ENCODE data around the gene PTCRA.

Gene PTCRA

DNA sequence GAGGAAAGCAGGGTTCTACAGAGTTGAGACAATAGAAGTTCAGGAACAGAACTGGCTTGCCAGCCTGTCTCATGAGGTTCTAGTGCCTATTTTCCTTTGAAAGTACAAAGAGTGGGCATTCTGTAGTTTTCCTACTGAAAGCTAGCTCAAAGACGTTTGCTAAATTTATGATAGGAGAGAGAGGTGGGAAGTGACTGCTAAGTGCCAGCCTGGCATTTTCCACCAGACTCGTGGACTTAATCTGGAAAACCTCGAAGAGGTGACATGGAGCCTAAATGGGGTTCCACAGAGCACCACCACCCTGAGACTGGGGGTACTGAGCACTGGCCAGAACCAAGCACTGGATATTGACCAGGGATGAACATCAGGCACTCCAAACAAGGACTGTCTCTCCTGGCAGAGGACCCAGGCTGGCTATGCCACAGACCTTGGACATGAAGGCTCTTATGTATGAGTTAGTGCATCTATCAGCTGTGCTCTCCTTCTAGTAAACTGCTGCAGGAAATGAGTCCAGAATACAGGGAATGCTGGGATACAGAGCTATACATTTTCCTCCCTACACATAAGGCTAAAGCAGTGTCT, 56.0 kb downstream of the PTCRA start:
- Histone ChIP-seq H3K36me3 (ENCODE audit: control insufficient read depth, insufficient read depth, low read length) (peaks cover 8% of the 10 kb centered on the region), H3K27me3 (replicated peaks; ENCODE audit: control insufficient read depth, insufficient read depth, low read length) (no peaks in the 10 kb centered on the region), H3K4me3 (replicated peaks; ENCODE audit: low read depth, low read length) (no peak overlapping the region)
- TF ChIP-seq, protein P1, sequence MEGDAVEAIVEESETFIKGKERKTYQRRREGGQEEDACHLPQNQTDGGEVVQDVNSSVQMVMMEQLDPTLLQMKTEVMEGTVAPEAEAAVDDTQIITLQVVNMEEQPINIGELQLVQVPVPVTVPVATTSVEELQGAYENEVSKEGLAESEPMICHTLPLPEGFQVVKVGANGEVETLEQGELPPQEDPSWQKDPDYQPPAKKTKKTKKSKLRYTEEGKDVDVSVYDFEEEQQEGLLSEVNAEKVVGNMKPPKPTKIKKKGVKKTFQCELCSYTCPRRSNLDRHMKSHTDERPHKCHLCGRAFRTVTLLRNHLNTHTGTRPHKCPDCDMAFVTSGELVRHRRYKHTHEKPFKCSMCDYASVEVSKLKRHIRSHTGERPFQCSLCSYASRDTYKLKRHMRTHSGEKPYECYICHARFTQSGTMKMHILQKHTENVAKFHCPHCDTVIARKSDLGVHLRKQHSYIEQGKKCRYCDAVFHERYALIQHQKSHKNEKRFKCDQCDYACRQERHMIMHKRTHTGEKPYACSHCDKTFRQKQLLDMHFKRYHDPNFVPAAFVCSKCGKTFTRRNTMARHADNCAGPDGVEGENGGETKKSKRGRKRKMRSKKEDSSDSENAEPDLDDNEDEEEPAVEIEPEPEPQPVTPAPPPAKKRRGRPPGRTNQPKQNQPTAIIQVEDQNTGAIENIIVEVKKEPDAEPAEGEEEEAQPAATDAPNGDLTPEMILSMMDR (IDR thresholded peaks at IDR 0.05; ENCODE audit: insufficient read depth, low read length, poor library complexity, severe bottlenecking): no peak
- no peak for DNase-seq (ENCODE audit: extremely low read depth, insufficient read length)

DNA sequence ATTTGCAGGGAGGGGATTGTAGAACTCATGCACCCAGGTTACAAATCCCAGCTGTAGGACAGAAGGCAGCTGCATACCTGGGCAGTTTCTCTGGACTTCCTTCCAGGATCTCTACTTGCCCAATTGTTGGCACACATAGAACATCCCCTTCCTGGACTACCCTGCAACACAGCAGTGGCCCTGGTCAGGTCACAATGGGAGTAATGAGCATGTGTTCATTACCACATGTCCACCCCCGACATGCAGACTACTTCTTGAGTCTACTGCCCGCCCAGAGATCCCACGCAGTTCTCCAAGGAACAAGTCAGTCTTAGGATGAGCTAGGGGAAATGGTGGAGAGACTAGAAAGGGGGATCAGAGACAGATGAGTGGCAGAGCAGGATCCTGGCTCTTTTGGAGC, 58.1 kb downstream of the PTCRA start:
- H3K27me3 ChIP-seq (replicated peaks; ENCODE audit: control insufficient read depth, insufficient read depth, low read length): no peaks in the 10 kb centered on the region
- TF ChIP-seq, protein P1 (IDR thresholded peaks at IDR 0.05; ENCODE audit: insufficient read depth, low read length, poor library complexity, severe bottlenecking): no peak
- peaks cover 3% of the 10 kb centered on the region for H3K36me3 ChIP-seq (ENCODE audit: control insufficient read depth, insufficient read depth, low read length)
- H3K4me3 ChIP-seq (replicated peaks; ENCODE audit: low read depth, low read length): no peak overlapping the region
- no peak for DNase-seq (ENCODE audit: extremely low read depth, insufficient read length)

DNA sequence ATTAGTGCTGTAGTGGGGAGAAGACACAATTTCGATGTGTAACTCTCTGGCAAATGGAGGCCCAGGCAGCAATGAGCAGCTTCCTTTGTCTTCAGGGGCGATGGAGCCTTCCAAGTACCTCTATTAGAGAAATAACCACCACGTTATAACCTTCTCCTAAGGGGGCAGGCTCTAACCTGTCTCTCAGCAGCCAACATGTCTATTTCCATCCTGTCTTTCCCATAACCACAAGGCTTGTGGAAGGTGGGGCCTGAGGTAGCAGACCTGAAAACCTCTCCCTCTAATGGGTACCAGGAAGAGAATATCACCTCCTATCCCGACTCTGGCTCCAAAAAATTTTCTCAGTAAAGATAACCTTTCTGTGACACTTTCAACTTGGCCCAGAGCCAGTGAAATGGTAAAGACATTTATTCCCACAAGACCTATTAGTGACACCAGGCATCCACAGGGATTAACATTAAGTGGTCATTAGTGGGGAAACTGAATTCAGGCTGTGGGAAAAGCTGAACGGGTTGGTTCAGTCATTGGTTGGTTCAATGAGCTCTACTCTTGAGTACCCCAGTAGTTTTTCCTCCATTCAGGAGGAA, 59.2 kb downstream of the PTCRA start:
- Histone ChIP-seq H3K27me3 (replicated peaks; ENCODE audit: control insufficient read depth, insufficient read depth, low read length) (no peaks in the 10 kb centered on the region), H3K36me3 (ENCODE audit: control insufficient read depth, insufficient read depth, low read length) (peaks cover 3% of the 10 kb centered on the region), H3K4me3 (replicated peaks; ENCODE audit: low read depth, low read length) (no peak overlapping the region)
- no peak for DNase-seq (ENCODE audit: extremely low read depth, insufficient read length)
- TF ChIP-seq, protein P1 (IDR thresholded peaks at IDR 0.05; ENCODE audit: insufficient read depth, low read length, poor library complexity, severe bottlenecking): no peak

Data from GM06990 (cell line).